Fibroblast of lung (primary cell): ENCODE data around the gene FUCA1. TPM values are rescaled to one million over a fixed set of nuclear protein-coding genes. Genes with fewer than 3 reads are reported as not detected.

Experiments
- DNase-seq, 2 donors: peaks; one replicate each; pipeline versions ENCODE4 v3.0.0 to v3.0.0-alpha.2; 2010; ENCODE audit warnings: low read depth in 2 of 2
- H2AFZ ChIP-seq: 2 replicates; pipeline ENCODE4 v1.5.1; 2012; ENCODE audit warnings: low read length, control low read depth, inconsistent platforms
- H3K27ac ChIP-seq: 2 replicates; pipeline ENCODE4 v1.5.1; 2011; ENCODE audit warnings: low read length, control low read depth; ENCODE audit not compliant: insufficient read depth
- H3K27me3 ChIP-seq: 2 replicates; pipeline ENCODE4 v1.5.1; 2011; ENCODE audit warnings: mild to moderate bottlenecking, low read length; ENCODE audit not compliant: control insufficient read depth, insufficient read depth
- H3K36me3 ChIP-seq: 2 replicates; pipeline ENCODE4 v1.5.1; 2011; ENCODE audit warnings: low read length; ENCODE audit not compliant: control insufficient read depth, insufficient read depth
- H3K4me1 ChIP-seq: 2 replicates; pipeline ENCODE4 v1.5.1; 2011; ENCODE audit warnings: low read length; ENCODE audit not compliant: control insufficient read depth, insufficient read depth; ENCODE audit errors: extremely low read depth
- H3K4me2 ChIP-seq: 2 replicates; pipeline ENCODE4 v1.5.1; 2011; ENCODE audit warnings: low read length, control low read depth; ENCODE audit not compliant: insufficient read depth; ENCODE audit errors: extremely low read depth
- H3K4me3 ChIP-seq, 4 experiments: fragments of 200-600 bp in 1 of 4; sonication (generic) in 1 of 4; replicated peaks in 1 of 4; 2 replicates each; pipeline ENCODE4 v1.5.1; 2011 to 2016; ENCODE audit warnings: low read length in 4 of 4, low read depth in 3 of 4, mild to moderate bottlenecking in 3 of 4, control low read depth in 2 of 4, inconsistent platforms in 1 of 4, mixed read lengths in 1 of 4; ENCODE audit not compliant: insufficient read depth in 1 of 4; ENCODE audit errors: control extremely low read depth in 1 of 4
- H3K79me2 ChIP-seq: 2 replicates; pipeline ENCODE4 v1.5.1; 2012; ENCODE audit warnings: mild to moderate bottlenecking, low read length, inconsistent platforms; ENCODE audit not compliant: control insufficient read depth, insufficient read depth
- H3K9ac ChIP-seq: 2 replicates; pipeline ENCODE4 v1.5.1; 2011; ENCODE audit warnings: mild to moderate bottlenecking, low read length, control low read depth; ENCODE audit not compliant: insufficient read depth
- H3K9me3 ChIP-seq: 2 replicates; pipeline ENCODE4 v1.5.1; 2012; ENCODE audit warnings: low read depth, low read length; ENCODE audit not compliant: control insufficient read depth, insufficient read depth
- H4K20me1 ChIP-seq: 2 replicates; pipeline ENCODE4 v1.5.1; 2011; ENCODE audit warnings: low read length; ENCODE audit not compliant: control insufficient read depth, insufficient read depth; ENCODE audit errors: extremely low read depth
- CTCF ChIP-seq, 2 donors: IDR thresholded peaks in 1 of 2; conservative IDR thresholded peaks in 1 of 2; 1 replicate in 1 of 2; 2 replicates in 1 of 2; pipeline ENCODE4 v1.5.1; 2011 to 2012; ENCODE audit warnings: low read length in 2 of 2, control low read depth in 1 of 2, inconsistent platforms in 1 of 2, low read depth in 1 of 2, mild to moderate bottlenecking in 1 of 2
- EZH2 ChIP-seq: IDR thresholded peaks from 2 replicates; pipeline ENCODE4 v1.5.1; 2012; ENCODE audit warnings: low read length, control low read depth, mild to moderate bottlenecking; ENCODE audit errors: missing control alignments
- polyA plus RNA-seq, 2 donors: library from polyadenylated mRNA; depleted of rRNA in 1 of 2; stranded (reverse) in 1 of 2; unstranded in 1 of 2; fragments of >200 nt; gene quantifications; 2 replicates each; pipeline ENCODE4 v1.2.1, GENCODE V29; 2011 to 2012; ENCODE audit warnings: missing spikeins in 1 of 2
- total RNA-seq: library from RNA; depleted of rRNA; stranded (reverse); fragments of >200 nt; gene quantifications from 2 replicates; pipeline ENCODE4 v1.2.1, GENCODE V29; 2014

Gene FUCA1
- total and polyA plus RNA-seq, 2 donors (not counting 1 experiment from before 2014, with no cell fraction given): 4.1 to 9.7 TPM

DNA sequence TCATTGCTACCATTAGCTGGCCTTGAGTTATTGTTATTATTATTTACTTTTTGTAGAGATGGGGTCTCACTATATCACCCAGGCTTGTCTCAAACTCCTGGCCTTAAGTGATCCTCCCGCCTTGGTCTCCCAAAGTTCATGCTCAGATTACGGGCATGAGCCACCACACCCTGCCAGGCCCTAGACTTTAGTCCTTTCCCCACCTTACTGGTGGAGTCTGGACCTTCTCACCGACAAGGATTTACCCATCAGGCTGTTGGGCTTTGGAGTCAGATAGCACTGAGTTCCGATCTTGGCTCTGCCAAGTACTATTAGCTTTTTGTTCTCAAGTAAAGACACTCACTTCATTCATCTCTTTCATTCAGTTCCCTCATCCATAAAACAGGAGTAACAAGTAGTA lies 27.9 kb upstream of the FUCA1 start:
- H4K20me1 ChIP-seq: no peaks in the 10 kb centered on the region
- H3K9ac ChIP-seq: no peak overlapping the region
- no peaks in the 10 kb centered on the region for H3K36me3 ChIP-seq
- no peak overlapping the region for H2AFZ ChIP-seq
- H3K27ac ChIP-seq: no peak overlapping the region
- no peaks in the 10 kb centered on the region for H3K79me2 ChIP-seq
- no peaks in the 10 kb centered on the region for H3K9me3 ChIP-seq
- no peaks in the 10 kb centered on the region for H3K4me1 ChIP-seq
- TF ChIP-seq EZH2 (no peak), CTCF (conservative IDR thresholded peaks at IDR 0.05 in 1 of 2, IDR thresholded peaks at IDR 0.05 in 1 of 2; ENCODE audit: low read depth in 1 of 2, low read length in 2 of 2) (no peak)
- no peak for DNase-seq
- H3K4me2 ChIP-seq: no peak overlapping the region
- H3K27me3 ChIP-seq: peaks cover 4% of the 10 kb centered on the region
- H3K4me3 ChIP-seq: no peak overlapping the region

DNA sequence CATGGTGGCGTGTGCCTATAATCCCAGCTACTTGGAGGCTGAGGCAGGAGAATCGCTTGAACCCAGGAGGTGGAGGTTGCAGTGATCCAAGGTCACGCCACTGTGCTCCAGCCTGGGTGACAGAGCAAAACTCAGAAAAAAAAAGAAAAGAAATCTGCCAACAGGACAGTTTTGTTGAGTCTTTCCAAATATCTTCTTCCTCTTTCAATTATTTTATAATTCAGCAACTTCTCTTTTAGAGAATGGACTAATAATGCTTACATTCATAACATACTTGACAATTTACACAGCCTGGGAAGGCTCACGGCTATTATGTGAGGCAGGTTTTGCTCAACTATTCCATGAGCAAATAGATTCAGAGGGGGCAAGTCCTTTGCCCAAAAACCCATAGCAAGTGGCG lies 27.0 kb upstream of the FUCA1 start:
- Histone ChIP-seq H2AFZ (no peak overlapping the region), H3K4me1 (no peaks in the 10 kb centered on the region), H3K36me3 (no peaks in the 10 kb centered on the region), H3K27me3 (peaks cover 2% of the 10 kb centered on the region), H3K4me3 (no peak overlapping the region), H4K20me1 (no peaks in the 10 kb centered on the region), H3K4me2 (no peak overlapping the region), H3K79me2 (no peaks in the 10 kb centered on the region), H3K9ac (no peak overlapping the region), H3K27ac (no peak overlapping the region), H3K9me3 (no peaks in the 10 kb centered on the region)
- TF ChIP-seq CTCF (conservative IDR thresholded peaks at IDR 0.05 in 1 of 2, IDR thresholded peaks at IDR 0.05 in 1 of 2; ENCODE audit: low read depth in 1 of 2, low read length in 2 of 2): no peak
- no peak for TF ChIP-seq EZH2
- no peak for DNase-seq

DNA sequence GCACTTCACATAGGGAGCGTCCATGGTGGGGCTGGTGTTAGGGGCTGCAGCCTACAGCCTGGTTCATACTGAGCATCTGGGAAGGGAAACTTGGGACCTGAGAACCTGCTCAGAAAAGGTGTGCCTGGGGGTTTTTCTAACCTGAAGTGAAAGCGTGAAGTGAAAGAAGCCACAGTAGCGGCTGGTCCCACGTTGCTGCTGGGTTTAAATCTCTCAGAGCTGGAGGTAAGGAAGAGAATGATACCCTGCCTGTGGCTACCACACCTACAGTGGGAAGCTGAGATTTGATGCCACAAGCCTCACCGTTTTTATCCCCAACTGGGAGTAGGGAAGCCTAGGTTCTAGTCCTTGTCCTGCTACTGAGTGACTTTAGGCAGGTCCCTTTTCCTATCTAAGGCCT lies 21.0 kb upstream of the FUCA1 start:
- Histone ChIP-seq H3K9me3 (no peaks in the 10 kb centered on the region), H3K4me3 (no peak overlapping the region), H3K4me2 (no peak overlapping the region), H3K27ac (no peak overlapping the region), H3K27me3 (peaks cover 7% of the 10 kb centered on the region), H3K9ac (no peak overlapping the region), H3K4me1 (no peaks in the 10 kb centered on the region), H2AFZ (no peak overlapping the region), H4K20me1 (no peaks in the 10 kb centered on the region), H3K79me2 (no peaks in the 10 kb centered on the region), H3K36me3 (no peaks in the 10 kb centered on the region)
- TF ChIP-seq CTCF (conservative IDR thresholded peaks at IDR 0.05 in 1 of 2, IDR thresholded peaks at IDR 0.05 in 1 of 2; ENCODE audit: low read depth in 1 of 2, low read length in 2 of 2): no peak
- no peak for TF ChIP-seq EZH2
- no peak for DNase-seq
